Gastrocnemius medialis (tissue), 4 donors: ENCODE results near the gene DHRS9.

Experiments
- POLR2A ChIP-seq, 2 donors: fragments of 450-650 bp; IDR thresholded peaks; one replicate each; pipeline ENCODE4 v1.6.1; 2017; ENCODE audit warnings: antibody characterized with exemption in 2 of 2, mild to moderate bottlenecking in 2 of 2, moderate library complexity in 2 of 2
- TF ChIP-seq, protein P1 (sequence below), 5 experiments: fragments of 450-650 bp in 3 of 5; fragments of 200-600 bp in 2 of 5; sonication (generic) in 2 of 5; IDR thresholded peaks in 4 of 5; conservative IDR thresholded peaks in 1 of 5; 1 replicate in 4 of 5; 2 replicates in 1 of 5; pipeline ENCODE4 v1.5.1; 2016 to 2019; ENCODE audit warnings: antibody characterized with exemption in 5 of 5, mild to moderate bottlenecking in 3 of 5, moderate library complexity in 3 of 5

DNA sequence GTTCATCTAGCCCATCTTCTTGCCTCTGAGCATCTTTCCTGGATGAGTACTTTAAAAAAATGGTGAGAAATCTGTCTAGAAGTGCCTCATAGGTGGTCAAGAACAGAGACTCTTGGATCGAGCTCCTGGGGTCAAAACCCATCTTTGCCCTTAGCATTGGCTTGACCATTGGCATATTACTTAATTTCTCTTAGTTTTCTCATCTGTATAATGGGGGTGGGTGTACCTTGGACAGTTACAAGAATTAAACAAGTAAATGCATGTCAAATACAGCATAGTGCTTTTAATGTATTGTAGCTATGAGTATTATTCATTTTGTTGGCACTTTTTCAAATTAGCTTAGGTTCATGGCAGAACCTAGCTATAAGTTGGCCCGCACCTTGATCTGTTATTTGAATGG is 36.8 kb downstream of the DHRS9 start:
- TF ChIP-seq, protein P1, sequence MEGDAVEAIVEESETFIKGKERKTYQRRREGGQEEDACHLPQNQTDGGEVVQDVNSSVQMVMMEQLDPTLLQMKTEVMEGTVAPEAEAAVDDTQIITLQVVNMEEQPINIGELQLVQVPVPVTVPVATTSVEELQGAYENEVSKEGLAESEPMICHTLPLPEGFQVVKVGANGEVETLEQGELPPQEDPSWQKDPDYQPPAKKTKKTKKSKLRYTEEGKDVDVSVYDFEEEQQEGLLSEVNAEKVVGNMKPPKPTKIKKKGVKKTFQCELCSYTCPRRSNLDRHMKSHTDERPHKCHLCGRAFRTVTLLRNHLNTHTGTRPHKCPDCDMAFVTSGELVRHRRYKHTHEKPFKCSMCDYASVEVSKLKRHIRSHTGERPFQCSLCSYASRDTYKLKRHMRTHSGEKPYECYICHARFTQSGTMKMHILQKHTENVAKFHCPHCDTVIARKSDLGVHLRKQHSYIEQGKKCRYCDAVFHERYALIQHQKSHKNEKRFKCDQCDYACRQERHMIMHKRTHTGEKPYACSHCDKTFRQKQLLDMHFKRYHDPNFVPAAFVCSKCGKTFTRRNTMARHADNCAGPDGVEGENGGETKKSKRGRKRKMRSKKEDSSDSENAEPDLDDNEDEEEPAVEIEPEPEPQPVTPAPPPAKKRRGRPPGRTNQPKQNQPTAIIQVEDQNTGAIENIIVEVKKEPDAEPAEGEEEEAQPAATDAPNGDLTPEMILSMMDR (IDR thresholded peaks at IDR 0.05 in 4 of 5, conservative IDR thresholded peaks at IDR 0.05 in 1 of 5), result no peak
- no peak for TF ChIP-seq POLR2A (IDR thresholded peaks at IDR 0.05)
